Naive thymus-derived CD8-positive, alpha-beta T cell (primary cell): ENCODE results near the gene NUCKS1. TPM values are rescaled to one million over a fixed set of nuclear protein-coding genes. Genes with fewer than 3 reads are reported as not detected.

Experiments used
- ATAC-seq, 2 donors: fragments of 150-1000 bp; cut with Tn5 transposase in 1 of 2; sonication (Bioruptor Pico), chemical (Tn5 transposase) in 1 of 2; 1 replicate in 1 of 2; 2 replicates in 1 of 2; pipeline ENCODE4 v1.10.0; 2021; ENCODE audit warnings: mild to moderate bottlenecking in 2 of 2, moderate library complexity in 2 of 2
- POLR2A ChIA-PET: fragments of 350-600 bp; sonication (Branson Sonifier 250); formaldehyde crosslinking; loops from one replicate; lab custom pipeline; 2021; ENCODE audit warnings: antibody characterized with exemption; lab: Charles Lee
- DNase-seq, 10 donors: peaks; one replicate each; pipeline versions ENCODE4 v3.0.0 to v3.0.0-alpha.2; 2020 to 2022
- H3K27ac Mint-ChIP-seq, 10 donors: one replicate each; pipeline ENCODE4 v1.8.0; 2020 to 2022; ENCODE audit warnings: mild to moderate bottlenecking in 10 of 10, mixed read lengths in 10 of 10, moderate library complexity in 4 of 10, inconsistent platforms in 1 of 10
- H3K27me3 Mint-ChIP-seq, 5 donors: one replicate each; pipeline ENCODE4 v1.8.0; 2021 to 2022; ENCODE audit warnings: mixed read lengths in 5 of 5
- H3K36me3 Mint-ChIP-seq, 3 donors: one replicate each; pipeline ENCODE4 v1.8.0; 2020 to 2022; ENCODE audit warnings: mixed read lengths in 3 of 3, mild to moderate bottlenecking in 2 of 3, inconsistent platforms in 1 of 3
- H3K4me1 Mint-ChIP-seq, 4 donors: one replicate each; pipeline ENCODE4 v1.8.0; 2021 to 2022; ENCODE audit warnings: mixed read lengths in 4 of 4
- H3K4me3 Mint-ChIP-seq, 10 donors: one replicate each; pipeline ENCODE4 v1.8.0; 2020 to 2022; ENCODE audit warnings: mild to moderate bottlenecking in 10 of 10, mixed read lengths in 10 of 10, moderate library complexity in 6 of 10, inconsistent platforms in 1 of 10
- H3K9me3 Mint-ChIP-seq, 9 donors: one replicate each; pipeline ENCODE4 v1.8.0; 2020 to 2022; ENCODE audit warnings: mixed read lengths in 9 of 9, mild to moderate bottlenecking in 3 of 9, inconsistent platforms in 1 of 9, moderate library complexity in 1 of 9
- polyA plus RNA-seq, 3 donors: library from polyadenylated mRNA; unstranded; fragments of 300-500 nt; fragmentation: Illumina TruSeq; gene quantifications; one replicate each; pipeline ENCODE4 v1.2.3, GENCODE V29; 2021
- total RNA-seq, 8 experiments: library from RNA in 2 of 8; stranded (reverse) in 2 of 8; gene quantifications; one replicate each; pipeline ENCODE4 v1.2.3 and lab custom pipeline; 2021 to 2026

The NUCKS1 gene
- total and polyA plus RNA-seq, 5 experiments from 2014 or later: 17.3 to 115 (median 26.1) TPM

GRCh38 chr1:205783433-205783795 lies 33.4 kb upstream of the NUCKS1 start:
- Mint-ChIP-seq H3K9me3 (no peaks in the 10 kb centered on the region), H3K4me1 (peaks cover 5 to 11% (median 10%) of the 10 kb centered on the region in 4 donors), H3K4me3 (no peak overlapping the region), H3K27ac (peak overlapping the region in 1 of 10 donors; percentile 25), H3K27me3 (no peaks in the 10 kb centered on the region), H3K36me3 (no peaks in the 10 kb centered on the region)
- ATAC-seq (no peak), DNase-seq (no peak)
- POLR2A ChIA-PET: interaction anchor here (2.4 kb wide), 1 partner anchor 33 kb away, joined by 12 read pairs; the partner anchor contains the start of gene NUCKS1

- ATAC-seq (peak; percentile 49 to 91), DNase-seq (peak in 4 of 10 donors; percentile 18 to 54 (median 34))
- POLR2A ChIA-PET: interaction anchor here (2.4 kb wide), 1 partner anchor 33 kb away, joined by 12 read pairs; the partner anchor contains the start of gene NUCKS1
- H3K4me1 Mint-ChIP-seq: peaks cover 5 to 17% (median 12%) of the 10 kb centered on the region in 4 donors
- no peaks in the 10 kb centered on the region for H3K9me3 Mint-ChIP-seq
- H3K27ac Mint-ChIP-seq: peak overlapping the region in 8 of 10 donors; percentile 6 to 90 (median 66)
- no peaks in the 10 kb centered on the region for H3K36me3 Mint-ChIP-seq
- H3K27me3 Mint-ChIP-seq: no peaks in the 10 kb centered on the region
- H3K4me3 Mint-ChIP-seq: no peak overlapping the region
Observed at GRCh38 chr1:205782627-205783432, 32.8 kb upstream of the NUCKS1 start.

DNA sequence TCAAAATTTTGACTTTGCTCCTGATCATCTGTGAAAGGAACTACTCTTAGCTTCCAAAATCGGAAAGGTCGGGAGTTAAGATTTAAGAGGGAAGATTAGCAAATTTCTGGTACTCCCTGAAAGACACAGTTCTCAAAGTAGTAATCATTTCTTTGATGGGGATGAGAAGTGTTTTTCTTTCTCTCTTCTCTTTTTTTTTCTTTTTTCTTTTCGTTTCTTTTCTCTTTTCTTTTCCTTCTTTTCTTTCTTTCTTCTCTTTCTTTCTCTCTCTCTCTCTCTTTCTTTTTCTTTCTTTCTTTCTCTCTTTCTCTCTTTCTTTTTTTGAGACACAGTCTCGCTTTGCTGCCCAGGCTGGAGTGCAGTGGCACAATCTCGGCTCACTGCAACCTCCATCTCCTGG lies 30.4 kb upstream of the NUCKS1 start:
- ATAC-seq: no peak
- Mint-ChIP-seq H3K4me1 (peaks cover 8 to 36% (median 26%) of the 10 kb centered on the region in 4 donors), H3K9me3 (no peaks in the 10 kb centered on the region), H3K27ac (peak overlapping the region in 1 of 10 donors; percentile 27), H3K4me3 (no peak overlapping the region), H3K36me3 (no peaks in the 10 kb centered on the region), H3K27me3 (no peaks in the 10 kb centered on the region)
- DNase-seq: no peak
- POLR2A ChIA-PET: interaction anchor here (0.9 kb wide), 1 partner anchor 148 kb away, joined by 3 read pairs; the partner anchor contains the start of gene ELK4

GRCh38 chr1:205777994-205778393 lies 28.0 kb upstream of the NUCKS1 start:
- ATAC-seq: no peak
- no peak for DNase-seq

GRCh38 chr1:205775717-205776056 lies 25.7 kb upstream of the NUCKS1 start:
- Mint-ChIP-seq H3K27ac (peak overlapping the region; percentile 97 to 98 (median 98)), H3K9me3 (no peaks in the 10 kb centered on the region), H3K27me3 (no peaks in the 10 kb centered on the region), H3K4me3 (peak overlapping the region; percentile 89 to 99 (median 94)), H3K4me1 (peaks cover 25 to 66% (median 56%) of the 10 kb centered on the region in 4 donors), H3K36me3 (peaks cover 0 to 3% (median 2%) of the 10 kb centered on the region in 3 donors)
- POLR2A ChIA-PET: interaction anchor here (0.7 to 5.5 kb wide), 8 partner anchors 16 to 174 kb away, joined by 4 to 84 read pairs (median 8); partner anchors contain the start of genes ELK4, NUCKS1 and SLC41A1
- ATAC-seq (no peak), DNase-seq (no peak)

More at GRCh38 chr1:205777994-205778393, 28.0 kb upstream of the NUCKS1 start:
- Mint-ChIP-seq H3K36me3 (no peaks in the 10 kb centered on the region), H3K4me3 (no peak overlapping the region), H3K27me3 (no peaks in the 10 kb centered on the region), H3K27ac (peak overlapping the region in 6 of 10 donors; percentile 3 to 85 (median 57)), H3K9me3 (no peaks in the 10 kb centered on the region), H3K4me1 (peaks cover 18 to 53% (median 41%) of the 10 kb centered on the region in 4 donors)
- POLR2A ChIA-PET: interaction anchor here (5.5 kb wide), 1 partner anchor 28 kb away, joined by 84 read pairs; the partner anchor contains the start of gene NUCKS1

GRCh38 chr1:205775015-205775716 lies 25.2 kb upstream of the NUCKS1 start, which contains the start of gene RAB29:
TSS of gene RAB29 (minus strand) at chr1:205775482. CDS start at chr1:205774956, 526 bp downstream.
- peak within 1 kb of the TSS; percentile 89 to 99 (median 94) for H3K4me3 Mint-ChIP-seq

GRCh38 chr1:205774198-205775014 lies 24.4 kb upstream of the NUCKS1 start:
- Mint-ChIP-seq H3K4me1 (peaks cover 28 to 68% (median 63%) of the 10 kb centered on the region in 4 donors), H3K27me3 (no peaks in the 10 kb centered on the region), H3K9me3 (no peaks in the 10 kb centered on the region), H3K36me3 (peaks cover 0 to 15% (median 15%) of the 10 kb centered on the region in 3 donors), H3K4me3 (peak overlapping the region; percentile 89 to 99 (median 94)), H3K27ac (peak overlapping the region; percentile 97 to 98 (median 98))
- POLR2A ChIA-PET: interaction anchor here (0.5 to 5.5 kb wide), 14 partner anchors 9 to 173 kb away, joined by 3 to 84 read pairs (median 6); partner anchors contain the start of genes ELK4, NUCKS1 and SLC41A1
- ATAC-seq (peak; percentile 17 to 28), DNase-seq (peak; percentile 9 to 69 (median 38))

More at GRCh38 chr1:205775015-205775716, 25.2 kb upstream of the NUCKS1 start, which contains the start of gene RAB29:
- DNase-seq (peak; percentile 71 to 93 (median 87)), ATAC-seq (peak; percentile 87)
- H3K27ac Mint-ChIP-seq: peak within 1 kb of the TSS; percentile 97 to 98 (median 98)
- no peaks in the 10 kb centered on the region for H3K9me3 Mint-ChIP-seq
- peaks cover 28 to 68% (median 61%) of the 10 kb centered on the region in 4 donors for H3K4me1 Mint-ChIP-seq
- POLR2A ChIA-PET: interaction anchor here (0.5 to 5.5 kb wide), 15 partner anchors 10 to 174 kb away, joined by 3 to 84 read pairs (median 5); partner anchors contain the start of genes ELK4, NUCKS1 and SLC41A1
- no peaks in the 10 kb centered on the region for H3K27me3 Mint-ChIP-seq
- H3K36me3 Mint-ChIP-seq: peaks cover 0 to 8% (median 8%) of the 10 kb centered on the region in 3 donors

GRCh38 chr1:205772607-205773032 lies 22.6 kb upstream of the NUCKS1 start:
- Mint-ChIP-seq H3K27ac (peak overlapping the region; percentile 97 to 98 (median 98)), H3K36me3 (peaks cover 0 to 33% (median 20%) of the 10 kb centered on the region in 3 donors), H3K4me3 (peak overlapping the region in 9 of 10 donors; percentile 9 to 99 (median 92)), H3K4me1 (peaks cover 28 to 62% (median 60%) of the 10 kb centered on the region in 4 donors), H3K9me3 (no peaks in the 10 kb centered on the region), H3K27me3 (no peaks in the 10 kb centered on the region)
- ATAC-seq: no peak
- DNase-seq: no peak
- POLR2A ChIA-PET: interaction anchor here (0.7 to 2.2 kb wide), 5 partner anchors 9 to 149 kb away, joined by 3 to 21 read pairs (median 5); partner anchors contain the start of genes NUCKS1 and SLC41A1

DNA sequence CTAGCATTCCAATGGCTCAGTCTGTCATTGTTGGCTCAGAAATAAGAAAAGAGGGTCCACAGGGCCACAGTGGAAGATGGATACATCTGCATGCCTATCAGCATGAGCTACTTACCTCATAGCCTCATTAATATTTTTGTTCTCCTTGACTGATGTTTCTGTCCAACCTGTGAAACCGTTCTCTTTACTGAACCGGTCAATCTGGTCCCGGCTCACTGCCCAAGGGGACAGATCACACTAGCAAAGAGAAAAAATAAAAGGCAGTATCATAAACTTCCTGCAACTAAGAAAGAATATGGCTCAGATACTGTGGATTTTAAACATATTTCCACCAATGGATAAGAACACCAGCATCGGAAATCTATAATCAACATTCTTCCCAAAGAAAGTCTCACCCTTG lies 20.6 kb upstream of the NUCKS1 start:
- POLR2A ChIA-PET: interaction anchor here (2.2 kb wide), 1 partner anchor 21 kb away, joined by 21 read pairs; the partner anchor contains the start of gene NUCKS1

GRCh38 chr1:205769641-205770365 lies 19.8 kb upstream of the NUCKS1 start:
- no peaks in the 10 kb centered on the region for H3K27me3 Mint-ChIP-seq
- POLR2A ChIA-PET: interaction anchor here (1.0 kb wide), 1 partner anchor 20 kb away, joined by 4 read pairs; the partner anchor contains the start of gene NUCKS1
- ATAC-seq (no peak), DNase-seq (no peak)
- peaks cover 0 to 49% (median 20%) of the 10 kb centered on the region in 3 donors for H3K36me3 Mint-ChIP-seq
- peak overlapping the region in 7 of 10 donors; percentile 23 to 98 (median 75) for H3K27ac Mint-ChIP-seq
- no peak overlapping the region for H3K4me3 Mint-ChIP-seq
- peaks cover 25 to 56% (median 49%) of the 10 kb centered on the region in 4 donors for H3K4me1 Mint-ChIP-seq
- H3K9me3 Mint-ChIP-seq: no peaks in the 10 kb centered on the region

More for the DNA sequence above, 20.6 kb upstream of the NUCKS1 start:
- Mint-ChIP-seq H3K4me1 (peaks cover 27 to 59% (median 55%) of the 10 kb centered on the region in 4 donors), H3K4me3 (peak overlapping the region in 2 of 10 donors; percentile 53 to 68), H3K36me3 (peaks cover 0 to 45% (median 20%) of the 10 kb centered on the region in 3 donors), H3K27me3 (no peaks in the 10 kb centered on the region), H3K27ac (peak overlapping the region; percentile 33 to 98 (median 86)), H3K9me3 (no peaks in the 10 kb centered on the region)
- DNase-seq (no peak), ATAC-seq (no peak)
